ENCODE results near the gene GCH1.

GCH1 gene

GRCh38 chr14:54857830-54858269, 44.8 kb downstream of the GCH1 start:
- no peak for DNase-seq

GRCh38 chr14:54856152-54856551, 46.5 kb downstream of the GCH1 start:
- no peak for DNase-seq

- no peak for DNase-seq
Measured at GRCh38 chr14:54854181-54854580, 48.4 kb downstream of the GCH1 start.

GRCh38 chr14:54853339-54853738, 49.3 kb downstream of the GCH1 start:
- DNase-seq = no peak

- no peak for DNase-seq
Measured at GRCh38 chr14:54852215-54852614, 50.4 kb downstream of the GCH1 start.

- no peak for DNase-seq
Measured at GRCh38 chr14:54848910-54849309, 53.7 kb downstream of the GCH1 start.

GRCh38 chr14:54845641-54846040, 57.0 kb downstream of the GCH1 start:
- DNase-seq = no peak

- DNase-seq = no peak
Measured at GRCh38 chr14:54844479-54844878, 58.1 kb downstream of the GCH1 start.

- DNase-seq = no peak
Measured at GRCh38 chr14:54840798-54841197, 61.8 kb downstream of the GCH1 start.

- no peak for DNase-seq
Measured at GRCh38 chr14:54840336-54840735, 62.3 kb downstream of the GCH1 start.

GRCh38 chr14:54839701-54840119, 62.9 kb downstream of the GCH1 start:
- DNase-seq = peak; percentile 38

GRCh38 chr14:54838931-54839512, 63.6 kb downstream of the GCH1 start:
- no peak for DNase-seq

- no peak for DNase-seq
Measured at GRCh38 chr14:54837508-54838149, 65.0 kb downstream of the GCH1 start.

GRCh38 chr14:54836231-54836630, 66.4 kb downstream of the GCH1 start:
- no peak for DNase-seq

- no peak for DNase-seq
Measured at GRCh38 chr14:54834727-54835126, 67.9 kb downstream of the GCH1 start.

GRCh38 chr14:54834081-54834480, 68.5 kb downstream of the GCH1 start:
- no peak for DNase-seq

- DNase-seq = no peak
Measured at GRCh38 chr14:54830650-54831049, 72.0 kb downstream of the GCH1 start.

- no peak for DNase-seq
Measured at GRCh38 chr14:54829486-54830224, 73.0 kb downstream of the GCH1 start.

GRCh38 chr14:54828037-54828436, 74.6 kb downstream of the GCH1 start:
- no peak for DNase-seq

- no peak for DNase-seq
Measured at GRCh38 chr14:54823757-54824549, 78.7 kb downstream of the GCH1 start.

GRCh38 chr14:54822685-54823084, 79.9 kb downstream of the GCH1 start:
- no peak for DNase-seq

- no peak for DNase-seq
Measured at GRCh38 chr14:54818201-54819133, 84.2 kb downstream of the GCH1 start.

Measured in right hindlimb (tissue), 1 donor.